Measurements from ENCODE around the gene SMAD7. TPM values are rescaled to one million over a fixed set of nuclear protein-coding genes. Genes with fewer than 3 reads are reported as not detected.

The SMAD7 gene, protein sequence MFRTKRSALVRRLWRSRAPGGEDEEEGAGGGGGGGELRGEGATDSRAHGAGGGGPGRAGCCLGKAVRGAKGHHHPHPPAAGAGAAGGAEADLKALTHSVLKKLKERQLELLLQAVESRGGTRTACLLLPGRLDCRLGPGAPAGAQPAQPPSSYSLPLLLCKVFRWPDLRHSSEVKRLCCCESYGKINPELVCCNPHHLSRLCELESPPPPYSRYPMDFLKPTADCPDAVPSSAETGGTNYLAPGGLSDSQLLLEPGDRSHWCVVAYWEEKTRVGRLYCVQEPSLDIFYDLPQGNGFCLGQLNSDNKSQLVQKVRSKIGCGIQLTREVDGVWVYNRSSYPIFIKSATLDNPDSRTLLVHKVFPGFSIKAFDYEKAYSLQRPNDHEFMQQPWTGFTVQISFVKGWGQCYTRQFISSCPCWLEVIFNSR
- 78.3 and 80.4 TPM in 2 replicates for total RNA-seq (2014; rRNA removed; shearing (Covaris generic))

DNA sequence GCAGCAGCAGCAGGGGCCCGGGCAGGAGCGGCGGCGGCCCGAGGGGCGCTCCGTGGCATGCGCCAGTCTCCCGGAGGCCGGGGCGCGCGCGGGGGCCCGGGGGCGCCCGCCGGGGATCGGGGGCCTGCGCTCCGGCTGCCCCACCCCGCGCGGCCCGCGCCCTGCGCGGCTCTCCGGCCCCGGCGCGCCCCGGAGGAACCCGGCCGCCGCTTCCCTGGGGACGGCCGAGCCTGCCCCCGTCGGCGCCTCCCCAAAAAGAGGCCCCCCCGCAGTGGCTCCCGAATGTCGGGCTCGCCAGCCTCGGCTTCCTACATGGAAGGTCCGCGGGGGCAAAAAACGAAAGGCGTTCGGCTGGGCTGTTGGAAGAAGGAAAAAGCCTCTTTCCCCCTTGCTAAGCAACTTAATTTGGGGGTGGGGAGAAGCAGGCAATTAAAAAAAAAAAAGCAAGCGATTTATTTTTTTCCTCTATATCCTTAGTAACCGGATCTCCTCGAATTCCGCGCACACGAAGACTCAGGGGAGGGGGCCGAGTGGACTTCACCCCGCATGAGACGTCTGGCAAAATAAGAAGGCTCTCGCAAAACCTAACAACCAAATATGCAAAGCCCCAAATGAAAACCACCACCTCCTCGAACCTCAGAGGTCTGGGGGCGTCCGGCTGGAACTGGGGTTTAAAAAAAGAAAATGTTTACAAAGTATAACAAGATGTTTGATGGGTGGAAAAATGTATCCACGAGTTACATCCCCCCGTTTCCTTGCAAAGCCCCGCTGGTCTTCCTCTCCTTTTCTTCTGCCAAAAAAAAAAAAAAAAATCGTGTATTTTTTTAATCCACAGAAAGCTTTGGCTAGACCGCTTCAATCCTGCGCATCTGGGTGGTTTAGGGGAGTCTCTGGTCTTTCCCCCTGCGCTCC lies at the start of gene SMAD7:
SMAD7 (minus strand) TSS at position 430 of the 912 bp plus-strand sequence. CDS start 541 bp downstream, outside the sequence.
- peak; percentile 61 for DNase-seq
- peaks cover 16% of the 10 kb centered on the region for H3K36me3 ChIP-seq (replicated peaks; ENCODE audit: control insufficient read depth, insufficient read depth, low read length)
- no peaks in the 10 kb centered on the region; the same call in 1 of the 2 replicates for H3K27me3 ChIP-seq (ENCODE audit: control insufficient read depth, insufficient read depth, low read length)
- H3K4me3 ChIP-seq (ENCODE audit: insufficient read depth, low read depth, low read length), result peak within 1 kb of the TSS; percentile 91

DNA sequence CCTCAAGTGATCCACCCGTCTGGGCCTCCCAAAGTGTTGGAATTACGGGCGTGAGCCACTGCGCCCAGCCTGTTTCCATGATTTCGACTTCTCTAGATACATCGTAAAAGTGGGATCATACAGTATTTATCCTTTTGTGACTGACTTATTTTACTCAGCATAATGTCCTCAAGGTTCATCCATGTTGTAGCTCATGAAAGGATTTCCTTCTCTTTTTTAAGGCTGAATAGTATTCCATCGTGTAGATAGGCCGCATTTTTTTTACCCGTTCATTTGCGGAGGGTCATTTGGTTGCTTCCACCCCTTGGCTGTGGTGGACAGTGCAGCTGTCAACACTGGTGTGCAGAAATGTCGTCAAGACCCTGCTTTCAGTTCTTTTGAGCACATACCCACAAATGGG lies 48.8 kb upstream of the SMAD7 start:
- Histone ChIP-seq H3K36me3 (replicated peaks; ENCODE audit: control insufficient read depth, insufficient read depth, low read length) (no peaks in the 10 kb centered on the region), H3K27me3 (ENCODE audit: control insufficient read depth, insufficient read depth, low read length) (no peaks in the 10 kb centered on the region; the same call in 1 of the 2 replicates), H3K4me3 (ENCODE audit: insufficient read depth, low read depth, low read length) (no peak overlapping the region)
- DNase-seq, result no peak

DNA sequence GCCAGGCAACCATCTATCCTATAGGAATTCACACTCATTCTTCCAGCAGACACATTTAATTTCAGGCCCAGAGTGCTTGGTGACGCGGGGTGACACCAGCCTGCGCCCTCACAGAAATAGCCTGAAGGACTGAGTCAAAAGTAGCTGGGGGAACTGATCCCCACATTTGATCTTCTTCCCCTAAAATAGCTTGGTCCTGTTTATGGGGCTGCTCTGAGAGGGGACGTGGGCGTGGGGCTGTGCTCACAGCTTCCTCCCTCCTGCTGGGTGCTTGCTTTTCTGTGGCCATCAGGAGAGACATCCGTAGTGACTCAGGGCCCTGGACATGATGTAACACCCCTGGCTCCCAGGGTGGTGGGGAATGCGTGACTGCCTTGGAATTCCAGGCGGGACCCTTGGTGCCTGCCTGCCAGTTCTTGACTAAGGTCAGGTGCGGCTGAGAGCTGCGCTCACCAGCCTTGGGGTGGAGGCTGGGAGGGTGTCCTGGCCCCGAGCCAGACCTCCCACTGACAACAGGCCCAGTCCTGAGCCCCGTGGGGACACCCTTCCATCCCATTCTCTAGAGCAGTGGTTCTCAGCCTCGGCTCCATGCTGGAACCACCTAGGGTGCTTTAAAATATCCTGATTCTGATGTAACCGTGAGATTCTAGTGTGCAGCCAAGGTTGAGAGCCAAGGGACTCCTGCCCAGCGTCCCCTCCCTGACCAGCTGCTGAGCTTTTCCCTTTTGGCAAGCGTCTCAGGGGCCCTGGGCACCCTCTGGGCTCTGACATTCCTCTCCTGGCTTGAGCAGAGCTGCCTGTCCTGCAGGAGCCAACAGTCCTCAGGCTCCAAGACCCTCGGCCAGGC lies 47.4 kb upstream of the SMAD7 start:
- Histone ChIP-seq H3K36me3 (replicated peaks; ENCODE audit: control insufficient read depth, insufficient read depth, low read length) (no peaks in the 10 kb centered on the region), H3K27me3 (ENCODE audit: control insufficient read depth, insufficient read depth, low read length) (no peaks in the 10 kb centered on the region; the same call in 1 of the 2 replicates), H3K4me3 (ENCODE audit: insufficient read depth, low read depth, low read length) (no peak overlapping the region)
- DNase-seq, result peak; percentile 82

DNA sequence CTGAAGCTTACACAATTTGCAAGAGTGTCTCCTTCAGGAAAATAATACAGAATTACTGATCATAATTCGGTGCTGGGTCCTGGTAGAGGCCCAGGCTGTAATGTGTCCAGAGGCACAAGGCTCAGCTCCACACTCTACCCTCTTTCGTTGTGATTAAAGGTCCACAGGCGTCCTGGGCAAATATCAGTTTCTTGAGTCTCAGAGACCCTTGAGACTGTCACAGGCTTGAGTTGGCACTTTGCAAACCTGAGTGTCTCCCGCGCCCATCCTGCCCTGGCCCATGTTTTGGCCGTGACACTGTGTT lies 46.9 kb upstream of the SMAD7 start:
- H3K27me3 ChIP-seq (ENCODE audit: control insufficient read depth, insufficient read depth, low read length), result no peaks in the 10 kb centered on the region
- no peak overlapping the region for H3K4me3 ChIP-seq (ENCODE audit: insufficient read depth, low read depth, low read length)
- DNase-seq, result no peak
- H3K36me3 ChIP-seq (replicated peaks; ENCODE audit: control insufficient read depth, insufficient read depth, low read length), result no peaks in the 10 kb centered on the region

DNA sequence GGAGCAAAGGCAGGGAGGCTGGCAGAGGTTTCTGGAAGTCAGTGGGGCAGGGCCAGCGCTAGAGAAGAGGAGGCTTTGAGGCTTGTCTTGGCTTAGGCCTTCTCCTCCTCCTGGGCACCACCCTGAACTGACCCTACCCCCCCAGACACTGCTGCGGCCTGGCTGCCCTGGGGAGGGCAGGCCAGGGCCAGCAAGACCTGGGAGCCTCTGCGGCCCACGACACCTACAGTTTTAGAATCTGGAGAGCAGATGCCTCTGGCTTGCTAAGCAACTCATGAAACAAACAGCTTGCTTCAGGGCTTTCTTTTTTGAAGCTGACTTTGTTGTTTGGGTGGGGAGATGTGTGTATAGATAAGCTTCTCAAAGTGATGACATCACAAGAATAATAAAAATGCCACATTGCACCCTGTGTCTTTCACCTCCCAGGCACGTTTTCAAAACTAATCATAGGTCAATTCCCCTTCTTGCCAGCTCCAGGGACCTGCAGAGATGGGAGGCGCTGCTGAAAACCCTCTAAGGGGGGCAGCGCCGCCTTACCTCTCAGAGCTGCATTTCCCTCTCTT lies 46.2 kb upstream of the SMAD7 start:
- Histone ChIP-seq H3K4me3 (ENCODE audit: insufficient read depth, low read depth, low read length) (no peak overlapping the region), H3K27me3 (ENCODE audit: control insufficient read depth, insufficient read depth, low read length) (no peaks in the 10 kb centered on the region), H3K36me3 (replicated peaks; ENCODE audit: control insufficient read depth, insufficient read depth, low read length) (no peaks in the 10 kb centered on the region)
- DNase-seq, result no peak

DNA sequence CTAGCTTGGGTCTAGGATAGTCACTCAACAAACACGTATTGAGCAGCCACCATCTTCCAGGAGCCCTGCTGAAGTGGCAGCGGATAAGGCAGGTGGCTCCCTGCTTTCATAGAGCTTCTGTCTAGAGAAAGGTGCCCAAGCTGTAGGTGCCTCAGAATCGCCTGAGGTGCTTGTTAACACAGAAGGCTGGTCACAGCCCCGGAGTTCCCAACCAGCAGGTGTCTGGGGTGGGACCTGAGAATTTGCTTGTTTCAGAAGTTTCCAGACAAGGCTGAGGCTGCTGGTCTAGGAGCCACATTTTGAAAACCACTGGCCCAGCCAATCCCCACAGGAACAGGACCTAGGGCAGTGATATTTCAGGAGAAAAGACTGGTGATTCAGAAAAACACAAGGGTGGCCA lies 45.3 kb upstream of the SMAD7 start:
- DNase-seq, result no peak
- Histone ChIP-seq H3K4me3 (ENCODE audit: insufficient read depth, low read depth, low read length) (no peak overlapping the region), H3K36me3 (replicated peaks; ENCODE audit: control insufficient read depth, insufficient read depth, low read length) (no peaks in the 10 kb centered on the region), H3K27me3 (ENCODE audit: control insufficient read depth, insufficient read depth, low read length) (no peaks in the 10 kb centered on the region; the same call in 1 of the 2 replicates)

DNA sequence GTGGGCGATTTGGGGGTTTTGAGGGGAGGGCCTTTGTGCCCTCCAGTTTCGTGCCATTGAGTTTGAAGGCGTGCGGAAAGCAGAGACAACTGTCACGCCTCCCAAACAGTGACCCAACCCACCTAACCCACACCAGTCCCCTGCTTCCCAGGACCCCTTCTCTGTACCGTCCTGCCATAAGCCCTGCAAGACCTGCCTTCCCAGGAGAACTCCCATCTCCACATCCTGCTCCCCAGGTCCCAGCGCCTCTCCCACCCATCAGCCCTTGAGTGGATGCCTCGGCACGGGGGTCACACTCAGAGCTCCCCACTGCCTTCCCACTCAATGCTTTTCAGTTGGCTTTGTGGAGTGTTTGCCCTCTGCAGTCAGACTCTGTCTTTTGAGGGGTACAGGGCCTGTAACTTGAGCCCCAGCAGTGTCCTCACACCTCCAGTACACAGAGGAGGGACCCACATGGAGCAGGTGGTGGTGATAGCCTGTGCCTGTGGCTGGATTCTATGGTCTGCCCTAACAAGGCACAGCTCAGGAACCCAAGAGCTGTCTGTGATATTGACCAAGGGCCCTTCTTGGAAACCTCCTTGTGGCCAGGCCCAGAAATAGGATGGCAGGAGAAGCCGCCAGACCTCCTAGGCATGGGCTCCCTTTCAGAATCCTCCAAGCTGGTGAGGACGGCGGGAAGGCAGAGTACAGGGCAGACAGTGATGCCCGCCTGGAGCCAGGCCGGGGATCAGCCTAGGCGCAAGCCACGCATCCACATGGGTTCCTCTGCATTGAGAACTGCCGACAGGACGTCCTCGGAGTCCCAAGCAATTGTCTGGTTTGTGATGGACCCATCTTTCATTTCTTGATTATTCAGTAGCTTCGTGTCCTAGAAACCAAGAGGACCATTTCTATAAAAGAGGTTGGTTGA lies 44.4 kb upstream of the SMAD7 start:
- Histone ChIP-seq H3K4me3 (ENCODE audit: insufficient read depth, low read depth, low read length) (no peak overlapping the region), H3K27me3 (ENCODE audit: control insufficient read depth, insufficient read depth, low read length) (no peaks in the 10 kb centered on the region; the same call in 1 of the 2 replicates), H3K36me3 (replicated peaks; ENCODE audit: control insufficient read depth, insufficient read depth, low read length) (no peaks in the 10 kb centered on the region)
- DNase-seq, result no peak

DNA sequence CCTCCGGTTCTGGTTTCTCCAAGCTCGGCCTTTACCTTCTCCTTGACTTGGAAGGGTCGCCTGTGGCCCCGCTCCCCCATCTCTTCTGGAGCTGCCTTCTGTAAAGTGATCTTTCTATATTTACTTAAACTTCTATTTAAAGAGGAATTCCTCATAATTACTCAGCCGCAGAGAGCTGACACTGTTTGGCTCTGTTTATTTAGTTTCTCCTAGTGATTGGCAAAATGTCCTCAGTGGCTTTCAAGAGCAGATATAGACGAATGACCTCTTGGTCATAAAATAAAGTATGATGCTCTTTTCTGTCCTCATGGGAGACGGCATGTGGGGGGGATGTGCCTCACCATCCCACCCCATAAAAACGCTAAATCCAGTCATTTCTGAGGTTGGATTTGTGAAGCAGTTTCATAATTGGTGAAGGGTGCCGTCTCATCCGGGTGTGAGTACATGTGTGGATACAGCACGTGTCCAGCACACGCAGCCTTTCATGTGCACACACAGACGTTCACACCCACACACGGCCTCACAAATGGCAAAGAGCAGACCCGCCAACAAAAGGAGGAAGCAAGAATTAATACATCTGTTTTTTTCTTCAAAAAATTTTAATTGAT lies 43.4 kb upstream of the SMAD7 start:
- no peak overlapping the region for H3K4me3 ChIP-seq (ENCODE audit: insufficient read depth, low read depth, low read length)
- H3K27me3 ChIP-seq (ENCODE audit: control insufficient read depth, insufficient read depth, low read length), result no peaks in the 10 kb centered on the region; the same call in 1 of the 2 replicates
- DNase-seq, result no peak
- H3K36me3 ChIP-seq (replicated peaks; ENCODE audit: control insufficient read depth, insufficient read depth, low read length), result no peaks in the 10 kb centered on the region

DNA sequence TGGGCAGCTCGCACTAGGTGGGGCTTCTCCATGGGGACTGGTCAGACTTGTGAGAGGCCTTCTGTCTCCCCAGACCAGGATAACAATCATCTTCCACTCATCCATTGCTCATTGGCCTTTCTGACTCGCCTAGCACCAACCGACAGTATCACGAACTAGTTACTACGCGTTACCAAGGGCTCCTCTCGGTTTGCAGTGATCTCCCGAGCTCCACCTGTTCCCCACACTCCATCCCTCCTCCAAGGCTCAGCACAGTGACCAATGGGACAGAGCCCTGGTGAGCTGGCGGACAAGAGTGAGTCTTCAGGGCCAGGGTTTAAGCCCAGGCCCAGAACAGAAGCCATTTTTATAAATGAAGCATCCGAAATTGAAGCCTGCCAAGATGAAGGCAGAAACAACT lies 42.8 kb upstream of the SMAD7 start:
- H3K27me3 ChIP-seq (ENCODE audit: control insufficient read depth, insufficient read depth, low read length), result no peaks in the 10 kb centered on the region; the same call in 1 of the 2 replicates
- H3K36me3 ChIP-seq (replicated peaks; ENCODE audit: control insufficient read depth, insufficient read depth, low read length), result no peaks in the 10 kb centered on the region
- no peak overlapping the region for H3K4me3 ChIP-seq (ENCODE audit: insufficient read depth, low read depth, low read length)
- no peak for DNase-seq

DNA sequence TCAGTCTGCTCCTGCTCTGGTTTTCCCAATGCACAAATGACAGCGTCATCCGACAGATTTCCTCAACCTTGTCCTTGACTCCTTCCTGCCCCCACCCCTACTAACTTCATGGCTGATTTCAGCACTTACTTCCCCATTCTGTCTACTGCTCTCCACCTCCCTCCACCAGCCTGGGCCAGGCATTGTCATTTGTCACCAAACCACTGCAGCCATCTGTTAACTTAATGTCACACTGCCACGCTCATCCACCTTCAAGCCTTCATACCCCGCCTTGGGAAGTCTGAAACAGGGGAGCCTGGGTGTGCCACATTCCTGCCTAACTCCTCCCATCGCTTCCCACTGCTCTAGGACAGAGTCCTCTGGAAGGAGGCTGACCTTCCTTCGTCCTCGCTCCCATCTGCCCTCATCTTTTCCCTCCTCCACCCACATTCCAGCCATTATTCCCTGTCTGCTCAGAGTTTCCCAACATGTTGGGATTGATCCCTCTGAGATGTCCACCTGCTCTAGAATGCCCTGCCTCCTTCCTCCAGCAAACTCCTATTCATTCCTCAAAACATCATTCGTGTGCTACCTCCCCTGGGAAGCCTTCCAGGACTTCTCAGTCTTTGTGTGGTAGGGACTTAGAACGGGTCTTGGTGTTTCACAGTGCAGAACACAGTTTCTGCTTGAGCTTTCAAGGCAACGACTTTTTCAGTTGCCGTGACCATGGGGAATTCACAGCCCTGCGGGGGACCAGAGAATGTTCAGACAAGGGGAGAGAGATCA lies 42.2 kb upstream of the SMAD7 start:
- Histone ChIP-seq H3K36me3 (replicated peaks; ENCODE audit: control insufficient read depth, insufficient read depth, low read length) (no peaks in the 10 kb centered on the region), H3K4me3 (ENCODE audit: insufficient read depth, low read depth, low read length) (no peak overlapping the region), H3K27me3 (ENCODE audit: control insufficient read depth, insufficient read depth, low read length) (no peaks in the 10 kb centered on the region; the same call in 1 of the 2 replicates)
- no peak for DNase-seq

DNA sequence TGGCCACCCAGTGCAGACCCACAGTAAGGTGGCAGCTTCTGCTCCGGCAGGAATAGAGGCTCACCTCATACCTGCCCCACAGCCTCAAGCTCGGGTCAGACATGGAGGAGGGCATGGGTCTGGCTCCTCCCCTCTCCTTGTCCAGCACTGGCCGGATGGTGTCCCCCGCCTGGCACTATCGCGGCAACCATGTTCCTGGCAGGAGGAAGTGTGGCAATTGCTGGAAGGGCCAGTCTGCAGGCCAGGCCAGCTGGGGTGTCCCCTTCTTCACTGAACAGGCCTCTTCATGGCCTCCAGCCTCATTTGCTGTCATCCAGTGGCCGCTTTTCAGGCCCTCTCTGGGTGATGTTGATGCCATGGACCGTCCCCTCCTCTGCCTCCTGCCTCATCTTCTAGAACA lies 41.4 kb upstream of the SMAD7 start:
- H3K36me3 ChIP-seq (replicated peaks; ENCODE audit: control insufficient read depth, insufficient read depth, low read length), result no peaks in the 10 kb centered on the region
- H3K4me3 ChIP-seq (ENCODE audit: insufficient read depth, low read depth, low read length), result no peak overlapping the region
- H3K27me3 ChIP-seq (ENCODE audit: control insufficient read depth, insufficient read depth, low read length), result no peaks in the 10 kb centered on the region; the same call in 1 of the 2 replicates
- DNase-seq, result no peak

DNA sequence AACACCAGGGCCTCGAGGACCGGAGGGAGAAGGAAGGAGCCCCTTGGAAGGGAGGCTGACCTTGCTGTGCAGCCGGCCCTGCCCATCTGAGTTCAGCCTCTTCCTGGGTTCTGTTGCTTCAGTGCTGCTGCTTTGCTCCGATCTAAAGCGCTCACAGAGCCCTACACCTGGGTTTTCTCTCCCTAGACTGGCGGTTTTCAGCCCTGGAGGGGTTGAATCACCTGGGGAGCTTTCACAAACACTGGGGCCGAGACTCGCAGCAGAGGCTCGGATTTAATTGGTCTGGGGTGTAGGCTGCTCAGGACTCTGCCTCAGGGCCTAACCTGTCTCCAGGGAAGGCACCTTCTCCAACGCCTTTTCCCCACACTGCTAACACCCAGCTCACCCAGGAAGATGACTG lies 40.9 kb upstream of the SMAD7 start:
- DNase-seq, result no peak
- Histone ChIP-seq H3K27me3 (ENCODE audit: control insufficient read depth, insufficient read depth, low read length) (no peaks in the 10 kb centered on the region; the same call in 1 of the 2 replicates), H3K36me3 (replicated peaks; ENCODE audit: control insufficient read depth, insufficient read depth, low read length) (no peaks in the 10 kb centered on the region), H3K4me3 (ENCODE audit: insufficient read depth, low read depth, low read length) (no peak overlapping the region)

All from H7 (cell line).